Measurements from ENCODE around the gene HBS1L. TPM values are rescaled to one million over a fixed set of nuclear protein-coding genes. Genes with fewer than 3 reads are reported as not detected.

HBS1L gene
- 10 to 100 TPM; 77.3 to 88.0 (median 82.5) TPM for polyA plus RNA-seq (ENCODE audit: insufficient read length in 3 of 3)

GRCh38 chr6:135054569-135055498 lies at the start of gene HBS1L:
TSS of gene HBS1L (minus strand) at chr6:135054822. CDS start at chr6:135054691, 131 bp downstream.
- DNase-seq (ENCODE audit: low read depth in 3 of 3, low spot score in 2 of 3): peak; percentile 94 to 96 (median 95)

- no peak for DNase-seq (ENCODE audit: low read depth in 3 of 3, low spot score in 2 of 3)
Measured at GRCh38 chr6:135104199-135104598, 49.6 kb upstream of the HBS1L start.

- DNase-seq (ENCODE audit: low read depth in 3 of 3, low spot score in 2 of 3): no peak
Measured at GRCh38 chr6:135102191-135102590, 47.6 kb upstream of the HBS1L start.

DNA sequence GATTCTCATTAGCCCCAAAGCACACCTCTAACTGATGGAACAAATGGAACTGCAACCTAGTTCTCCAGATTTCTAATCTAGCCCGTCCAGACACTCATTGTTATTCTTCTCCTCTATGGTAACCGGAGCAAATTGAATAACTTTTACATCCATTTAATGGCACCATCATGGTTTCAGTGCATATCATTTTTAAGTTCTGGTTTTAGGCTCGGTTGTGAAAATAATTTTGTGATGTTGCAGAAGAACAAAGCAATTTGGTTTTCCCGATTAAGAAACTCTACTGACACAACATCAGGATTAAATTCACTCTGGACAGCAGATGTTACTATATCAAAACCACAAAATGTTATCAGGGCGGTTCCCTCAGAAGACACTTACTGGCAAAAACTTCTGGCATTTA lies 42.5 kb upstream of the HBS1L start:
- no peak for DNase-seq (ENCODE audit: low read depth in 3 of 3, low spot score in 2 of 3)

DNA sequence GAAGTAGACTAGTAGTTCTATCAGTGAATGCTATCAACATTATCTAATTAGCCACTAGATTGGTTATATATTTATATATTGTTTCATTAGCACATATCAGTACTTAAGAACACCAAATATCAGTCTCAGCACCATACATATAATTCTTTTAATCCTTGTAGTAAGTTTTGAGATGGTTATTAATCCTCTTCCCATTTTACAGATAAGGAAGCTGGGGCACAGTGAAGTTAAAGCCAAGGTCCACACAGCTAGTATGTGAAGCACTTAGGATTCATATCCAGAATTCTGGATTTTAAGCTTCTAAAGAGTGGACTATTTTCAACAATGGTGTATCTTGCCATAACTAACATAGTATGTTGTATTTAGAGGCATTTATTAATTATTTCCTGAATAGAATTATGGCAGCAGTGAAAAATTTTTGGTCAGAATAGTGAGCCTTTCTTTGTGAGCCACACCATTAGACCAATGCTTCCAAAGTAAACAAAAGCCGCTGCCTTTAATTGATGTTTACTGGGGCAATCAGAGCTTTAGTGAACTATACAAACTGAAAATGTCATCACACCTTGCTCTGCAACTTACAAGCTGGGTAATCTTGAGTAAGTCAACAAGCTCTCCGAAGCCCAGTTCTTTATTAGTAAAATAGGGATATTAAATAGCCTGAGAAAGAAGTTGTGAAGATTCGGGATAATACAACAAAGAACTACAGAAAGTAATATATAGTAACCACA lies 41.9 kb upstream of the HBS1L start:
- no peak for DNase-seq (ENCODE audit: low read depth in 3 of 3, low spot score in 2 of 3)

DNA sequence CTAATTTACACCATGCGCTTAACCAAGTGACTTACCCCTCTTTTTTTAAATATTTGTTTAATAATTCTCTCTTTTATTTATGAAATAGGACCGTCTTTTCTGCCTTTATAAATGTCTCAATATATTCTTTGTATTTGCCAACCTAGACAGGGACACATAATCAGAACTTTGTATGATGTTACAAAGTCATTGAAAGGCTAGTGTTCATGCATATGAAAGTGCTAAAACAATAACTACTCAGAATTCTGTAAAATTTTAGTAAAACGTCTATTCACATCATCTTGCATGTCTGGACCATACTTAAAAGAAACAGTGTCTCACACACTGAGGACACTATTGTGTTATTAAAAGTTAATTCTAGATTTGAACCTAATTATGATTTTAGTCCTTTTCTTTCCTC lies 41.1 kb upstream of the HBS1L start:
- DNase-seq (ENCODE audit: low read depth in 3 of 3, low spot score in 2 of 3): no peak

GRCh38 chr6:135094403-135094821 lies 39.8 kb upstream of the HBS1L start:
- DNase-seq (ENCODE audit: low read depth in 3 of 3, low spot score in 2 of 3): no peak

DNA sequence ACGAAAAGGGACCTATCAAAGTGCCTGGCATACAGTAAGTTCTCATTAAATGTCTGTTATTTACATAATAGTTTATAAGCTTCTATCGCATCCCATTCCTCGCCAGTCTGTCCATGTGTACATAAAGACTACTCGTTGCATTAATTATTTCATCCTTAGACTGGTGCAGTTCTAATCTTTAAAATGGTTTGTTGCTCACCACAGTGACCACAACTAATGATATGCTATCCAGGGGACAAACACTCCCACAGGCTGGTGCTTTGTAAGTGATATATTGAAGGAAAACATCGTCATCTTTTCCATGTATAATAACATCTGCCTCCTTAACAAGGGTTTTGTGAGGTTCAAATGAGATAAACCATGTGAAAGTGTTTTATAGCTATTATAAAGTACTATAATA lies 39.0 kb upstream of the HBS1L start:
- no peak for DNase-seq (ENCODE audit: low read depth in 3 of 3, low spot score in 2 of 3)

DNA sequence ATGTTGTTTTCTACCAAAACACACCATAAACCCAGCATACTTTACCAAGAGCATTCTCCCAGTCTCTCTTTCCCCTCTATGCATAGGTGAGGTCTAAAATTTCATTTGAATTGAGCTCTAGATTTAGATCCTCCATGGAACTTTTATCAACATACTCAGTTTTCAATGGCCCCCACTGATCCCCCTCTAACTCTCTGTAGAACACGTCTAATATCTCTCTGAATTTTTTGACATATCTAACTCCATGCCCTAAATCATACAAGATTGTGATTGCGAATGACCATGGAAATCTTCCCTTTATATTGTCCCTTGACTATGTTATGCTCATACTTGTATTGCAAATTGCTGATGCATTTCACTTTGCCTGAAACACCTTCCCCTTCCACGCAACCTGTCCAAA lies 38.1 kb upstream of the HBS1L start:
- DNase-seq (ENCODE audit: low read depth in 3 of 3, low spot score in 2 of 3): no peak

DNA sequence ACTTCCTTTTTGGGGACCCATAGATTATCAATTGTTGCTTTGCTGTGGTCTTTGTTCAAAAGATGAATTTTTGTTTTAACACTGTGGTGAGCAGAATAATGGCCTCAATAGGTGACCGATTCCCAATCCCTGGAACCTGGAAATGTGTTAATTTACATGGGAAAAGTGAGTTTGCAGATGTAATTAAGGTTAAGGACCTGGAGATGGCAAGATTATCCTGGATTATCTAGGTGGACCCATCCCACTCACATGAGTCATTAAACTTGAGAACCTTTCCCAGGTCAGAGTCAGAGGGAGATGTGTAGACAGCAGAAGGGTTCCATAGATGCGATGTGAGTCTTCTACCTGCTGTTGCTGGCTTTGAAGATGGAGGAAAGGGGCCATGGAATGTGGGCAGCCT lies 36.2 kb upstream of the HBS1L start:
- DNase-seq (ENCODE audit: low read depth in 3 of 3, low spot score in 2 of 3): no peak

- no peak for DNase-seq (ENCODE audit: low read depth in 3 of 3, low spot score in 2 of 3)
Measured at GRCh38 chr6:135089901-135090300, 35.3 kb upstream of the HBS1L start.

- DNase-seq (ENCODE audit: low read depth in 3 of 3, low spot score in 2 of 3): no peak
Measured at GRCh38 chr6:135088818-135089809, 34.5 kb upstream of the HBS1L start.

GRCh38 chr6:135088281-135088680 lies 33.7 kb upstream of the HBS1L start:
- DNase-seq (ENCODE audit: low read depth in 3 of 3, low spot score in 2 of 3): no peak

- DNase-seq (ENCODE audit: low read depth in 3 of 3, low spot score in 2 of 3): no peak
Measured at GRCh38 chr6:135087803-135088202, 33.2 kb upstream of the HBS1L start.

DNA sequence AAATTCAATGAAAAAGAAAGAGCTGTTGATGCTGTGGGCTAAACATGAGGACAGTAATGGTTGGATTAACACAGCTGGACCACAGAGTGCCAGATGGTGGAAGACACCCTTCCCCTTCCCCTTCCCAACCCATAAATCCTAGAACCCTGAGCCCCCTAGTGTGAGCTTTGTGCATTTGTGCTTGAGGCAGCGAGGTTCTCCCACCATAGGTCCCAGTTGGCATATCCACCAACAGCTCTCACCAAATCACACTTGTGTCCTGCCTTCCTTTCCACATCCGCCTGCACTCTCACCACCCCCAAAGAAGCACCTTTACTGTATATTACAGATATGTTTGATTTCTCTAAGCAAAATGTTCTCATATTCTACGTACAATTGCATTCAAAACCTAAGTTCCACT lies 32.8 kb upstream of the HBS1L start:
- DNase-seq (ENCODE audit: low read depth in 3 of 3, low spot score in 2 of 3): no peak

DNA sequence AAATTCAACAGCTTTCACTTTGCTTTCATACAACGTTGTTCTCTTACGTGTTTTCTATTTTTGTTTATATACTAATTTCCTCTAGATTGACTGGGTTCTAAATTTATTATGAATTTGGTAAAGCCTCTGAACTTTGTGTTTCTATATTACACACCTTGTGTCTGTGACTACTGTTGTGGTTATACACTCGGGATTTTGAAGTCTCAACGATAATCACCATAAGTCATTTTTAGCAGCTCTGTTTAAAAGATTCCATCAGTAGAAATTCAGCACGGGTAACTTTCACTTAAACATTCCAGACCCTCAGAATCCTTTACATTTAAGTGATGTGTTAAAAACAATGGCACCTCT lies 31.8 kb upstream of the HBS1L start:
- no peak for DNase-seq (ENCODE audit: low read depth in 3 of 3, low spot score in 2 of 3)

- no peak for DNase-seq (ENCODE audit: low read depth in 3 of 3, low spot score in 2 of 3)
Measured at GRCh38 chr6:135085700-135086413, 31.2 kb upstream of the HBS1L start.

- DNase-seq (ENCODE audit: low read depth in 3 of 3, low spot score in 2 of 3): no peak
Measured at GRCh38 chr6:135084916-135085269, 30.3 kb upstream of the HBS1L start.

GRCh38 chr6:135084001-135084915 lies 29.6 kb upstream of the HBS1L start:
- DNase-seq (ENCODE audit: low read depth in 3 of 3, low spot score in 2 of 3): no peak
